HepG2 (cell line): Measurements from ENCODE around the gene ATG13. TPM values are rescaled to one million over a fixed set of nuclear protein-coding genes. Genes with fewer than 3 reads are reported as not detected.

Source experiments
- ATAC-seq: fragments of 200-7000 bp; cut with Tn5 transposase; 3 replicates; pipeline ENCODE4 v1.9.1; 2020; ENCODE audit warnings: mild to moderate bottlenecking, moderate library complexity
- BruUV-seq: library from RNA; stranded (reverse); fragments of 400-500 nt; replicated peaks from 2 replicates; lab custom pipeline; 2021; lab: Mats Ljungman, UMichigan
- CTCF ChIA-PET: fragments of 300-600 bp; formaldehyde crosslinking; extraction: SDS; loops from one replicate; lab custom pipeline; 2021; ENCODE audit warnings: low total read pairs, inconsistent platforms, low intra/inter-chr PET ratio; lab: Yijun Ruan, JAX
- POLR2A ChIA-PET: fragments of 350-600 bp; sonication (Branson Sonifier 250); formaldehyde crosslinking; loops from one replicate; lab custom pipeline; 2020; ENCODE audit warnings: antibody characterized with exemption, inconsistent platforms; lab: Yijun Ruan, JAX
- DNase-seq: peaks from one replicate; pipeline ENCODE4 v3.0.0-alpha.2; 2015; ENCODE audit warnings: low spot score
- FAIRE-seq: peaks from 3 replicates; lab custom pipeline; 2011; peaks lifted over from hg19 to GRCh38; lab: Jason Lieb, UNC
- H2AFZ ChIP-seq: one replicate; pipeline ENCODE4 v1.6.1; 2011; ENCODE audit warnings: low read length, inconsistent platforms
- H3K27ac ChIP-seq: fragments of 300-600 bp; 3 replicates; pipeline ENCODE4 v1.8.0; 2011; ENCODE audit warnings: mixed run types, mild to moderate bottlenecking, mixed read lengths, low read length, inconsistent platforms; ENCODE audit not compliant: insufficient read depth; ENCODE audit errors: extremely low read length
- H3K27me3 ChIP-seq, 2 experiments: fragments of 200-600 bp in 1 of 2; 2 replicates in 1 of 2; 3 replicates in 1 of 2; pipeline versions ENCODE4 v1.6.0 to v1.8.0; 2011; ENCODE audit warnings: low read length in 2 of 2, mild to moderate bottlenecking in 2 of 2, moderate library complexity in 2 of 2, inconsistent platforms in 1 of 2; ENCODE audit not compliant: insufficient read depth in 2 of 2, control insufficient read depth in 1 of 2
- H3K36me3 ChIP-seq, 2 experiments: fragments of 200-600 bp in 1 of 2; replicated peaks in 1 of 2; 2 replicates in 1 of 2; 3 replicates in 1 of 2; pipeline versions ENCODE4 v1.5.1 to v1.8.0; 2011; ENCODE audit warnings: low read length in 2 of 2, inconsistent platforms in 1 of 2; ENCODE audit not compliant: insufficient read depth in 2 of 2, control insufficient read depth in 1 of 2
- H3K4me1 ChIP-seq: 2 replicates; pipeline ENCODE4 v1.5.1; 2012; ENCODE audit warnings: low read length, inconsistent platforms; ENCODE audit not compliant: insufficient read depth
- H3K4me2 ChIP-seq: 2 replicates; pipeline ENCODE4 v1.6.0; 2011; ENCODE audit warnings: low read depth, low read length, inconsistent platforms
- H3K4me3 ChIP-seq, 3 experiments: fragments of 200-600 bp in 1 of 3; sonication (generic), shearing (Covaris generic) in 1 of 3; replicated peaks in 1 of 3; 2 replicates each; pipeline ENCODE4 v1.5.1; 2011 to 2016; ENCODE audit warnings: low read length in 3 of 3, inconsistent platforms in 2 of 3, low read depth in 2 of 3, mild to moderate bottlenecking in 2 of 3, control low read depth in 1 of 3, mixed read lengths in 1 of 3; ENCODE audit not compliant: insufficient read depth in 1 of 3
- H3K79me2 ChIP-seq: one replicate; pipeline ENCODE4 v1.6.1; 2011; ENCODE audit warnings: low read length, inconsistent platforms; ENCODE audit not compliant: insufficient read depth
- H3K9ac ChIP-seq: 2 replicates; pipeline ENCODE4 v1.6.0; 2011; ENCODE audit warnings: mild to moderate bottlenecking, low read depth, low read length, inconsistent platforms; ENCODE audit not compliant: insufficient read depth
- H3K9me3 ChIP-seq: 2 replicates; pipeline ENCODE4 v1.5.1; 2012; ENCODE audit warnings: mild to moderate bottlenecking, low read length
- H4K20me1 ChIP-seq: 2 replicates; pipeline ENCODE4 v1.6.0; 2011; ENCODE audit warnings: inconsistent platforms, mild to moderate bottlenecking, low read length, moderate library complexity; ENCODE audit not compliant: insufficient read depth
- GABPB1 ChIP-seq: IDR thresholded peaks from 2 replicates; pipeline ENCODE4 v1.6.1; 2016; ENCODE audit warnings: mild to moderate bottlenecking, missing genetic modification reagents, moderate library complexity, missing compliant biosample characterization
- KDM5B ChIP-seq: sonication (generic); formaldehyde crosslinking; IDR thresholded peaks from 2 replicates; pipeline ENCODE4 v1.4.0; 2020; ENCODE audit warnings: missing genetic modification reagents, mild to moderate bottlenecking, borderline replicate concordance
- NCOA1 ChIP-seq: sonication (generic); formaldehyde crosslinking; IDR thresholded peaks from 2 replicates; pipeline ENCODE4 v1.9.0; 2021; ENCODE audit warnings: missing genetic modification reagents
- RERE ChIP-seq: IDR thresholded peaks from 2 replicates; pipeline ENCODE4 v1.6.1; 2016; ENCODE audit warnings: low read depth, missing genetic modification reagents, missing compliant biosample characterization
- ZNF234 ChIP-seq: sonication (generic); formaldehyde crosslinking; conservative IDR thresholded peaks from 2 replicates; pipeline ENCODE4 v1.5.1; 2020; ENCODE audit warnings: mild to moderate bottlenecking, missing genetic modification reagents
- WGBS: methylation state at CpG from one replicate; pipeline ENCODE4 v1.1.6; 2017; ENCODE audit warnings: low lambda C conversion rate; 5-methylcytosine and 5-hydroxymethylcytosine counted together
- in situ Hi-C: cut with HindIII; loops from 2 replicates; pipeline ENCODE4 v1.10.0; 2017; ENCODE audit warnings: low pct_unique_long_range_greater_than_20kb; ENCODE audit not compliant: extremely low pct_ligation_motif_present
- intact Hi-C: fragments of 100-400 bp; cut with micrococcal nuclease; formaldehyde crosslinking; loops from one replicate; pipeline ENCODE4 v1.10.0; 2022; ENCODE audit not compliant: unreplicated experiment
- polyA plus RNA-seq, 8 experiments: library from polyadenylated mRNA; depleted of rRNA in 3 of 8; stranded (reverse) in 7 of 8; unstranded in 1 of 8; fragments of >200 nt; fragmentation: Illumina TruSeq in 4 of 8; extraction: Trizol in 4 of 8; gene quantifications; 2 replicates each; pipeline versions ENCODE4 v1.2.1 to v1.2.3, GENCODE V29; 2011 to 2016; ENCODE audit warnings: low read depth in 4 of 8, missing spikeins in 1 of 8, mixed read lengths in 1 of 8; ENCODE audit not compliant: insufficient read depth in 1 of 8
- total RNA-seq, 5 experiments: library from RNA; depleted of rRNA; stranded (reverse); fragments of >200 nt; fragmentation: Illumina TruSeq; extraction: Trizol; gene quantifications; 2 replicates each; pipeline ENCODE4 v1.2.3, GENCODE V29; 2016; ENCODE audit warnings: low read depth in 1 of 5
- TF ChIP-seq, protein P1 (sequence below): IDR thresholded peaks from 2 replicates; pipeline ENCODE4 v1.6.1; 2016; ENCODE audit warnings: mild to moderate bottlenecking
- TF ChIP-seq, protein P2 (sequence below): fragments of 450-650 bp; IDR thresholded peaks from 2 replicates; pipeline ENCODE4 v1.6.1; 2017; ENCODE audit warnings: mild to moderate bottlenecking

Gene ATG13
- total and polyA plus RNA-seq, 2 of the 13 experiments (the other 11 are each of a cell fraction or from before 2014, with no cell fraction given), result 55.0 to 77.3 TPM

GRCh38 chr11:46642627-46643335 is 25.4 kb downstream of the ATG13 start:
- peaks cover 14 to 38% of the 10 kb centered on the region in 2 experiments; a peak in 4 of 5 replicates for H3K36me3 ChIP-seq
- no TSS peak for BruUV-seq
- ChIA-PET POLR2A (no interaction called here), CTCF (no interaction called here)
- H3K4me1 ChIP-seq, result peaks cover 42% of the 10 kb centered on the region
- H3K9me3 ChIP-seq, result no peaks in the 10 kb centered on the region
- no peak for DNase-seq
- in situ Hi-C loops (no loop called here), intact Hi-C loops (no loop called here)
- no peak overlapping the region for H3K4me2 ChIP-seq
- ATAC-seq, result no peak
- H3K27me3 ChIP-seq, result no peaks in the 10 kb centered on the region
- no peaks in the 10 kb centered on the region for H4K20me1 ChIP-seq
- H2AFZ ChIP-seq, result no peak overlapping the region
- 95% methylated on average over 8 of the region's 8 CpGs for WGBS
- FAIRE-seq, result no peak
- no peak overlapping the region for H3K27ac ChIP-seq
- H3K9ac ChIP-seq, result no peak overlapping the region
- peaks cover 7% of the 10 kb centered on the region for H3K79me2 ChIP-seq
- no peak overlapping the region for H3K4me3 ChIP-seq
- TF ChIP-seq, protein P1, sequence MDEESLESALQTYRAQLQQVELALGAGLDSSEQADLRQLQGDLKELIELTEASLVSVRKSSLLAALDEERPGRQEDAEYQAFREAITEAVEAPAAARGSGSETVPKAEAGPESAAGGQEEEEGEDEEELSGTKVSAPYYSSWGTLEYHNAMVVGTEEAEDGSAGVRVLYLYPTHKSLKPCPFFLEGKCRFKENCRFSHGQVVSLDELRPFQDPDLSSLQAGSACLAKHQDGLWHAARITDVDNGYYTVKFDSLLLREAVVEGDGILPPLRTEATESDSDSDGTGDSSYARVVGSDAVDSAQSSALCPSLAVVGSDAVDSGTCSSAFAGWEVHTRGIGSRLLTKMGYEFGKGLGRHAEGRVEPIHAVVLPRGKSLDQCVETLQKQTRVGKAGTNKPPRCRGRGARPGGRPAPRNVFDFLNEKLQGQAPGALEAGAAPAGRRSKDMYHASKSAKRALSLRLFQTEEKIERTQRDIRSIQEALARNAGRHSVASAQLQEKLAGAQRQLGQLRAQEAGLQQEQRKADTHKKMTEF (CRISPR knock-in tag), result no peak
- TF ChIP-seq NCOA1 (CRISPR knock-in tag) (no peak), KDM5B (no peak), GABPB1 (CRISPR knock-in tag) (no peak), ZNF234 (CRISPR knock-in tag) (no peak), RERE (no peak)
- TF ChIP-seq, protein P2, sequence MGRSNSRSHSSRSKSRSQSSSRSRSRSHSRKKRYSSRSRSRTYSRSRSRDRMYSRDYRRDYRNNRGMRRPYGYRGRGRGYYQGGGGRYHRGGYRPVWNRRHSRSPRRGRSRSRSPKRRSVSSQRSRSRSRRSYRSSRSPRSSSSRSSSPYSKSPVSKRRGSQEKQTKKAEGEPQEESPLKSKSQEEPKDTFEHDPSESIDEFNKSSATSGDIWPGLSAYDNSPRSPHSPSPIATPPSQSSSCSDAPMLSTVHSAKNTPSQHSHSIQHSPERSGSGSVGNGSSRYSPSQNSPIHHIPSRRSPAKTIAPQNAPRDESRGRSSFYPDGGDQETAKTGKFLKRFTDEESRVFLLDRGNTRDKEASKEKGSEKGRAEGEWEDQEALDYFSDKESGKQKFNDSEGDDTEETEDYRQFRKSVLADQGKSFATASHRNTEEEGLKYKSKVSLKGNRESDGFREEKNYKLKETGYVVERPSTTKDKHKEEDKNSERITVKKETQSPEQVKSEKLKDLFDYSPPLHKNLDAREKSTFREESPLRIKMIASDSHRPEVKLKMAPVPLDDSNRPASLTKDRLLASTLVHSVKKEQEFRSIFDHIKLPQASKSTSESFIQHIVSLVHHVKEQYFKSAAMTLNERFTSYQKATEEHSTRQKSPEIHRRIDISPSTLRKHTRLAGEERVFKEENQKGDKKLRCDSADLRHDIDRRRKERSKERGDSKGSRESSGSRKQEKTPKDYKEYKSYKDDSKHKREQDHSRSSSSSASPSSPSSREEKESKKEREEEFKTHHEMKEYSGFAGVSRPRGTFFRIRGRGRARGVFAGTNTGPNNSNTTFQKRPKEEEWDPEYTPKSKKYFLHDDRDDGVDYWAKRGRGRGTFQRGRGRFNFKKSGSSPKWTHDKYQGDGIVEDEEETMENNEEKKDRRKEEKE, result no peak
